Left kidney (tissue), 2 donors: ENCODE results near the gene SINHCAF. TPM values are rescaled to one million over a fixed set of nuclear protein-coding genes. Genes with fewer than 3 reads are reported as not detected.

Experiments
- DNase-seq: peaks from one replicate; pipeline ENCODE4 v3.0.0-alpha.2; 2013
- polyA plus RNA-seq: library from polyadenylated mRNA; unstranded; fragments of 120-200 nt; gene quantifications from one replicate; pipeline ENCODE4 v1.2.1, GENCODE V29; 2013; ENCODE audit not compliant: insufficient read length

The SINHCAF gene
- polyA plus RNA-seq, 1 donor, result 311 TPM

DNA sequence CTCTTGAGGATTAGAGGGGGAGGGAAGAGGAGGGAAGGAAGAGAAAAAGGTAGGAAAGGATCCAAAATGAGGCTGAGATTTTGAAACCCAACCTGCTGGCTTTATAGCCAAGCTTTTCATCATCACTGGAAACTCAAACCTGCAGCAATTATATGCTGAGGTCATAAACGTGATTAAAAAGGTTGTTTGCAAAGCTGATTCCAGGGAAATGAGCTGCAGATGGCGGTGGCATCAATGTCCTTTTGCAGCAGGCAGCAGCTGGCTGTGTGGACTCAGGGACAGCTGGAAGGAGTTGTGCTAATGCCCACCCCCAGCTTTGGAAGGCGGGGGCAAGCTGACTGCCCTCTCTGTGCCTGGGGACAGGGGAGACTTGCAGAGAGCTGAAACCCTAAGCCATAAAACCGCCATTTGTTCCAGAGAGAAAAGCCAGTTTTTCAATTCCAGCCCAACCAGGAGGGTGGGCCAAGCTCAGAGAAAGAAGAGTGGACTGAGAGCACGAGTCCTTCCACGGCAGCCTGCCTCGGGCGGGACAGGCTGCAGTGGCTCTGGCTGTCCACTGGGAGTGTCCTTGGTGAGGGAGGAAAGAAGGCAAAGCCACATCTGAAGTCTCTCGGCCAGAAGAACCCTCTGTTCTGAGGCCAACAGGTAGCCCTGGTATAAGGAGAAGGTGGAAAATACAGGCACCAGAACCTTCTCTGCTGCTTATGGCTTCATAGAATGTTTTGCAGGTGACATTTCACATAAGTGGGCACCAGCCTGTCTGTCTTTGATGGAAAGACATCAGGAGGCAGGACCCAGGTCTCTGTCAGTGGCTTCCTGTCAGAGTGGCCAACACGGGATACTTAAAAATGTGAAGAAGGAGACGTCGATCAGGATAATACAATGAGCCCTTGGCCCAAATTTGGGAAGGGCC is 90.7 kb downstream of the SINHCAF start:
- peak; percentile 63 for DNase-seq

DNA sequence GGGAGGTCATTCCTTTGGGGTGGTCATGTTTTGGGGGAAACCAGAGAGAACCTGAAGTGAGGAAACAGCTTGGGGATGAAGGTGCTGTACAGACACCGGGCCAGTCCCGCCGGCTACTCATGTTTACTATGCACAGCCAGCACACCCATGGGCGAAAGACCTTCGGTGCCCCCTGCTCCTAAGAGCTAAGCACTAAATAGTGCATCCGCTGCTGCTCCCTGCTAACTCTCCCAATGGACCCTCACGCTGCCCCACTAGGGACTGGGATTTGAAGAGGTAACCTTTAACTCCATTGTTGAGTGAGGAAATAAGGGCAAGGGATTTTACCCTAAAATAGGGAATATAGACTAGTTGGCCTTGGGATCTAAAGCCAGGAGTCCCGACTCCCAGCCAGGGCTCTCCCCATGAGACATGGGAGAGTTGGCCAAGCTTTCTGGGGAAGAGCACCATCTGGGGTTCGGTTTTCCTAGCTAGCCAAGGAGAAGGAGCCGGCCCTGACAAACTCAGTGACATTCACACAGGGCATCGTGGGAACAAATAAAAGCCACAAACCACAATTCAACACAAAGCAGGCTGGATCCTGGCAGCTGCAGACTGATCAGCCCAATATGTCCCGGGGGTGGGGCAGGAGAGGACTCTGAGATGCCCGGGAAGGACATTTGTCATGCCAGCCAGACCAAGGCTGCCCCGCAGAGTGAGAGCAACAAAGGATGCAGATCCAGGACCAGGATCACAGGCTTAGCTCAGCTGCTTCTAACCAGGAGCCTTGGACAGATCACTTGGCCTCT is 91.7 kb downstream of the SINHCAF start:
- DNase-seq, result no peak

DNA sequence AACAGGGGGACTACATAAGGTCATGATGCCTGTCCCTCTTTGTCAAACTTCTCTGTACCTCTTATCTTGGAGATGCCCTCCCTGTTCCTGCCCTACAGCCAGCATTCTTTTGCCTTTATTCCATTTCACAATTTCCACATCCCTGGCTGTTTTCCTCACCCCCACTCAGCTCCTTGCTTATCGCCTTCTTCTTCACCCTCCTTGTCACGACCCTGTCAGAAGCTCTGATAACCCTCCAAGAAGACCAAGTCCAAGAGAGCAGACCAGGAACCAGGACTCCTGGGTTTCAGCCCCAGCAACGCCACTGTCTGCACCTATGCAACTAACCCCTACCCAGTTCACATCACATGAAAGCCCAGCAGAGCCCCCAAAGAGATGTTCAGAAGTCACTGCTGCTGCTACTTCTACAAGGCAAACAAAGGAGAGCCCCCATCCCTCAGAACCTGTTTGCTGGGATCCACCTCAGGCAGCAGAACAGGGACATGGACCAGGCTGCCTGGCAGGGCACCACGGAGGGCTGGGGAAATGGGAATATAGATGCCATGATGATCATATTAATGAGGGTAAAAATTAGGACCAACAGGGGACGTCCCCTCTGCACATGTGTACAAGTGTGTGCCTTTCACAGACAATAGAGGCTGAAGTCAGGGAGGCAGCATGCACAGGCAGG is 92.8 kb downstream of the SINHCAF start:
- no peak for DNase-seq

DNA sequence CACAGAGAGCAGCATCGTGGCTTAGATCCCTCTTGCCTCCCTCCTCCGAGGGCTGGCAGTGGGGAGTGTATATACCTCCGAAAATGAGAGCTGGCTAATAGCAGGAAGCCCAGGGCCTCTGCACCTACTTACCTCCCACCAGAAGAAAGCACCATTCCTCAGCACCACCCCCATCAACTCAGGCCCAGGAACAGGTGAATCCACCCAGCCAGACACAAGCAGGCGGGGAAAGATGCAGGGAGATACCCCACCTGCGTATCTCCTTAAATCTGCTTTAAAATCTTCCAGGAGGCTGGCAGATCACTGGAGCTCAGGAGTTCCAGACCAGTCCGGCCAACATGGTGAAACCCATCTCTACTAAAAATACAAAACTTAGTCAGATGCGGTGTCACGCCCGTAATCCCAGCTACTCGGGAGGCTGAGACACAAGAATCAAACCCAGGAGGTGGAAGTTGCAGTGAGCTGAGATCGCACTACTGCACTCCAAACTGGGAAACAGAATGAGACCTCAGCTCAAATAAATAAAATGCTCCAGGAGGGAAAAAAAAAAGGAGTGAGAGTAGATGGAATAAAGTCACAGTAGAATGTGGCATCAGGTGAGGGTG is 93.5 kb downstream of the SINHCAF start:
- DNase-seq, result no peak

DNA sequence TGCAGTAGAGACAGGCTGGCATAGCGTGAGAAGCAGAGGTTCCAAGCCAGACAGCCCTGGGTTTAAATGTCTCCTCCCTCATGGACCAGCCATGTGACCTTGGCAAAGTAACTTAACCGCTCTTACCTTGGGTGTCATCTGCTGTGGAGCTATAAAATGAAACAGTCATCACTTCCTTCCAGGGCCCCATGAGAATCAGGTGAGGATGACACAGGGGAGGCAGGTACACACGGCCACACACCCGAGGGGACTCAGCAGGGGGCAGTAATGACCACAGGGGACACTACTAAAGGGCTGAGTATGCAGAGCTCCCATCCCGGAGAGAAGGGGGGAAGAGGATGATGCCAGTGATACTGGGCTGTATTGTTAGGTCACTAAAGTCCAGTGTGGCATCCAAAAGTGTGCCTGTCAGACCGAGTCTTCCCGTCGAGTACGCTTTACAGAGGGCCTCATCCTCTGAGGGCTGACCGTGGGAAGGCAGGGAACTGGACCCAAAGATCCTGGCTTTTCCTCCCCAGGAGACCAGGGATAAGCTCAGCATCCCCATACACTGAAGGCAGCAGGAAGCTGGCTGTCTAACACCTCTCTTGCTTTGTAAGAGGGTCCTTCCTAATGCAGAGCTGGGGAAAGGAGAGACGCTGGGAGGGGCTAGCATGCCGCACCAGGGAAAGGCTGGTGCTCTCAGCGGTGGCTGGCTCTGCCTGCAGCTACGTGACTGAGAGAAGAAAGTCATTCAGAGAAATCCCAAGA is 94.2 kb downstream of the SINHCAF start:
- no peak for DNase-seq
